ENCODE measurements around the gene TMEM272.

Gene TMEM272

DNA sequence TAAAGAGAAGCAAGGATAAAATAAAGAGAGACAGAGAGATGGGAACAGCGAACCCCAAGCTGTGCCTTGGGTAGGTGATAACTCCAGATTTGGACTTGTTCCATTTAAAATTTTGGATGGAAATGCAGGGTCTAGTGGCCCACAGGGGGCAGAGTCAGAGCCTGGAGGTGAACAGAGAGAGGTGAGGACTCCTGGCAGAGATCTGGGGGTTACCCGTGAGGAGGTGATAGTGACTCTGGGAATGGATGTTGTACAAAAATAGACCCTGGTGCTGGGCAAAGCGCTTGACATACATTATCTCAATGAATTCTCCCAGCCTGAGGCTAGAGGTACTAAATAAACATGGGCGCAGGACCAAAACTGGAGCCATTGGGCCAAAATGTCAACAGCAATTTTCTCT lies 26.7 kb downstream of the TMEM272 start:
- no peak for DNase-seq (ENCODE audit: extremely low read depth, low read depth)
- TF ChIP-seq, protein P1, sequence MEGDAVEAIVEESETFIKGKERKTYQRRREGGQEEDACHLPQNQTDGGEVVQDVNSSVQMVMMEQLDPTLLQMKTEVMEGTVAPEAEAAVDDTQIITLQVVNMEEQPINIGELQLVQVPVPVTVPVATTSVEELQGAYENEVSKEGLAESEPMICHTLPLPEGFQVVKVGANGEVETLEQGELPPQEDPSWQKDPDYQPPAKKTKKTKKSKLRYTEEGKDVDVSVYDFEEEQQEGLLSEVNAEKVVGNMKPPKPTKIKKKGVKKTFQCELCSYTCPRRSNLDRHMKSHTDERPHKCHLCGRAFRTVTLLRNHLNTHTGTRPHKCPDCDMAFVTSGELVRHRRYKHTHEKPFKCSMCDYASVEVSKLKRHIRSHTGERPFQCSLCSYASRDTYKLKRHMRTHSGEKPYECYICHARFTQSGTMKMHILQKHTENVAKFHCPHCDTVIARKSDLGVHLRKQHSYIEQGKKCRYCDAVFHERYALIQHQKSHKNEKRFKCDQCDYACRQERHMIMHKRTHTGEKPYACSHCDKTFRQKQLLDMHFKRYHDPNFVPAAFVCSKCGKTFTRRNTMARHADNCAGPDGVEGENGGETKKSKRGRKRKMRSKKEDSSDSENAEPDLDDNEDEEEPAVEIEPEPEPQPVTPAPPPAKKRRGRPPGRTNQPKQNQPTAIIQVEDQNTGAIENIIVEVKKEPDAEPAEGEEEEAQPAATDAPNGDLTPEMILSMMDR (IDR thresholded peaks at IDR 0.05; ENCODE audit: low read depth, low read length, missing control alignments) = no peak
- H3K4me3 ChIP-seq (replicated peaks; ENCODE audit: low read depth, low read length) = no peak overlapping the region

DNA sequence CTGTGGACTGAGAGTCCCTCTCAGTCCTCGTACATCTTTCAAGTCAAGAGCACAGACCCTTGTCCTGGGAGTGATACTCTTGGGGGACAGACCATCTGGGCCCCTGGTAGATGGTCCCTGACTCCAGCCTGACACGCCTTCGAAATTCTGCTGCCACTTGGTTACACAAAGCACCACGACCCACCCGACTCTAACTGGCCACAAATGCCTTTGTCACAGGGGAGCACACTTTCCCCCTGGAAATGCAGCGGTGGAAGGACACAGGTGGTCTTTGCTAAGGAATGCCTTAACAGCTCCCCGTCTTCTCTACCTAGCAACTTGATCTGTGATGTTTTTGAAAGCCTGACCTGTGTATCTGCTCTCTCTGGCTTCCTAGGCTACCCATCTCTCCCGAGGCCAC lies 27.3 kb downstream of the TMEM272 start:
- H3K4me3 ChIP-seq (replicated peaks; ENCODE audit: low read depth, low read length) = no peak overlapping the region
- TF ChIP-seq, protein P1 (IDR thresholded peaks at IDR 0.05; ENCODE audit: low read depth, low read length, missing control alignments) = no peak
- no peak for DNase-seq (ENCODE audit: extremely low read depth, low read depth)

DNA sequence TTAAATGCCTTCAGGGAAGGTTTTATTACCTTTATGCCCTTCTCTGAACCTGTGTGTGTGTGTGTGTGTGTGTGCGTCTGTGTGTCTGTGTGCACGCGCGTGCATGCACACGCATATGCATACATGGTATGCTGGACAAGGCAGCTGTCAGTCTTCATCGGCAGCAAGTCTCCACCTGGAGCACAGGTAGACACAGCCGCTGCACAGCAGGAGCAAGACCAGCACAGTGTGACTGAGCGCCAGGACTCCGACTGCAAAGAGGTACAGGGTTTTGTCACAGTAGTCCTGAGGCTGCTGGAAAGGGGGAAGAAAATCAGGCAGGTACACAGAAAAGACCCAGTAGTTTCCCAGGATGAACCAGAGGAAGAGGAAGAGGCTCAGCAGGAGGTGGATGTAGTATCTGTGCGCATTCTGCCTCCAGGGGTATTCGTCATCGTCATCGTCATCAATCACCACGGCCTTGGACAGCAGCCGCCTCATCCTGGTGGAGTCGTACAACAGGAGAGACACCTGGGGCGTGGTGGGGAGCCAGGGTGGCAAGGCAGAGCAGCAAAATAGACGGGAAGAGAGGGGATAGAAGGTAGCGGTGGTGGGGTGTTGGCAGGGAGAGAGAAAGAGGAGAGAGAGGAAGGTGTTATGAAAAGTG lies 28.2 kb downstream of the TMEM272 start:
- no peak for DNase-seq (ENCODE audit: extremely low read depth, low read depth)
- no peak overlapping the region for H3K4me3 ChIP-seq (replicated peaks; ENCODE audit: low read depth, low read length)
- TF ChIP-seq, protein P1 (IDR thresholded peaks at IDR 0.05; ENCODE audit: low read depth, low read length, missing control alignments) = no peak

DNA sequence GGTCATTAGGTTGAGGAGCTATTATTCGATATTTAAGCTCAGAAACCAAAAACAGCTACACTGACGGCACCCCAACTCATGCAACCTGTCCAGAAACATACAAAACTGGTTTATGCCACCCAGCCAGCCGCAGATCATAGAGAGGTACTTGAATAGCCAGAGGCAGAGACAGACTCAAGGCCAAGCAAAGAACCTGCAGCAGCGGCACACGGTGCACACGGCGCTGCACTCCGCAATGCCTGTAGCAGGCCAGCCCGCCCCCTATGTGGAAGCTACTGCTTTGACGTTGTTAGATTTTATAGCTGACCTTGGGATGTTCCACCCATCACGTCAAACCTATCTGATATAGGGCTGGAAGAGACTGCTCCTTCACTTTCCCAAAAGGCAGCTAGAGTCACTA lies 29.1 kb downstream of the TMEM272 start:
- TF ChIP-seq, protein P1 (IDR thresholded peaks at IDR 0.05; ENCODE audit: low read depth, low read length, missing control alignments) = no peak
- DNase-seq (ENCODE audit: extremely low read depth, low read depth) = no peak
- H3K4me3 ChIP-seq (replicated peaks; ENCODE audit: low read depth, low read length) = no peak overlapping the region

DNA sequence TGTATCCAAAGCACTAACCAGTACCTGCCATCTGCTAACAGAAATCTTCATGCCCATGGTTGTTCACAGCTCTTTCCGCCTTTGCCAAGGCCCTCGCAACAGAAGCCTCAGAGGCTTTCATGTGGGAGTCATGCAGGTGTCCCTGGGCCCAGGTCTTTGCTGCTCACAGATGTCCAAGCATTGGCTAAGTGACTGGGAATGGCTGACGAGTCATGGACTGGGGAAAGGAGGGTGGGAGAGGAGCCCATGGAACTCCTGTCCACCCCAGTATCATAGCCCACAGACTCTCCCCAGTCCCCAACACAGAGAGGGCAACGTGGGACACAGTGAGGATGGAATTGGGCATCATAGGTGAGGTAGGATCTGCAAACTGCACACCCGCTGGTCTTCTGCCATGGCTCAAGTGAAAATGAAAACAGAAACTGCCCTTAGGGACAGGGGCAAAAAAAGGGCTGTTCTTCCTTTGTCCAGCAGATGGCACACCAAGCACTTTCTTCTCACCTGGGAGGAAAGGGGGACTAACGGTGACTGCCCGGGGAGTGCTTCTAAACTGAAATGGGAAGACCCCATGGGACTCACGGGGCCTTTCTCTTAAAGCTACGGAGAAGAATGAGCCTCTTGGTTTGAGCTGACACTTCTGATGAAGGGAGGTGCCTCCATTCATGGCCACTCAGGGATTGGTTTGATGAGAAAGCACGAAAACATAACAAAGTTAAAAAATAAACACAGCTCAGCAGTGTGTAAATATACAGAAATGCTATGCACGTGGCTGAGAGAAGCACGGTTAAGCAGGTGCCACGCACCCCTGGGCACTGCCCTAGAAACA lies 29.9 kb downstream of the TMEM272 start:
- TF ChIP-seq, protein P1 (IDR thresholded peaks at IDR 0.05; ENCODE audit: low read depth, low read length, missing control alignments) = peak; percentile 84
- no peak for DNase-seq (ENCODE audit: extremely low read depth, low read depth)
- 0 out of 2 replicates have a peak overlapping the region, but pooled peaks have one; percentile 11 for H3K4me3 ChIP-seq (replicated peaks; ENCODE audit: low read depth, low read length)

DNA sequence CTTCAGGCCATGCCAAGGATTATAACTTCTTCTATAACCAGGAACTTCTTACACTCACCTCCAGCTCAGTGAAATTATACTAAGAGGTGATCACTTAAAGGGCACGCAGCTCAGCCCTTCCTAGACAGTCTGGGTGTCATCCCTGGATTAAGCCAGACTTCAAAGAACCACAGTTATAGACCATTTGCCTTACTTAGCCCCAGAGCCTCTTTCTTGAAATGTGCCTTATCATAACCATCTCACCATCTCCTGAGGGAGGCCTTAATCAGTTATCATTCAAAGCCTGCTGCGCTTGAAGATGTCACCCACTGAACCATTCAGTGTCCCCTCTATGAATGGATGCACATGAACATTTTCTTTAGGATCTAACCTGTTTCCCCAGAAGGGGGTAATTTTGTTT lies 30.9 kb downstream of the TMEM272 start:
- no peak for DNase-seq (ENCODE audit: extremely low read depth, low read depth)
- H3K4me3 ChIP-seq (replicated peaks; ENCODE audit: low read depth, low read length) = no peak overlapping the region
- TF ChIP-seq, protein P1 (IDR thresholded peaks at IDR 0.05; ENCODE audit: low read depth, low read length, missing control alignments) = no peak
